DND-41 (cell line): Measurements from ENCODE around the gene ADCY2.

Source experiments
- ATAC-seq: fragments of 200-7000 bp; cut with Tn5 transposase; 3 replicates; pipeline ENCODE4 v1.9.1; 2021; ENCODE audit warnings: low read depth; ENCODE audit not compliant: insufficient read depth
- DNase-seq: peaks from one replicate; pipeline ENCODE4 v3.0.0-alpha.2; 2020
- H2AFZ ChIP-seq: 2 replicates; pipeline ENCODE4 v1.6.0; 2012; ENCODE audit warnings: low read depth, low read length
- H3K27ac ChIP-seq: 2 replicates; pipeline ENCODE4 v1.5.1; 2012; ENCODE audit warnings: low read length, inconsistent platforms
- H3K27me3 ChIP-seq: fragments of 200-600 bp; sonication (generic); 2 replicates; pipeline ENCODE4 v1.6.0; 2012; ENCODE audit warnings: low read length, mild to moderate bottlenecking, inconsistent platforms; ENCODE audit not compliant: insufficient read depth, poor library complexity
- H3K36me3 ChIP-seq: 2 replicates; pipeline ENCODE4 v1.5.1; 2012; ENCODE audit warnings: low read length, inconsistent platforms; ENCODE audit not compliant: insufficient read depth
- H3K4me1 ChIP-seq: 2 replicates; pipeline ENCODE4 v1.5.1; 2012; ENCODE audit warnings: mild to moderate bottlenecking, low read length; ENCODE audit not compliant: insufficient read depth
- H3K4me2 ChIP-seq: 2 replicates; pipeline ENCODE4 v1.6.0; 2012; ENCODE audit warnings: mild to moderate bottlenecking, moderate library complexity, low read length, inconsistent platforms; ENCODE audit not compliant: insufficient read depth
- H3K4me3 ChIP-seq, 2 experiments: fragments of 200-600 bp in 1 of 2; shearing (Covaris generic) in 1 of 2; 2 replicates each; pipeline ENCODE4 v1.5.1; 2012 to 2016; ENCODE audit warnings: inconsistent platforms in 2 of 2, low read length in 2 of 2, mild to moderate bottlenecking in 2 of 2, low read depth in 1 of 2, moderate library complexity in 1 of 2
- H3K79me2 ChIP-seq: 2 replicates; pipeline ENCODE4 v1.6.0; 2012; ENCODE audit warnings: low read length, inconsistent platforms; ENCODE audit not compliant: insufficient read depth
- H3K9ac ChIP-seq: 2 replicates; pipeline ENCODE4 v1.6.0; 2012; ENCODE audit warnings: low read depth, mild to moderate bottlenecking, inconsistent platforms, low read length, moderate library complexity
- H3K9me3 ChIP-seq: 2 replicates; pipeline ENCODE4 v1.5.1; 2012; ENCODE audit warnings: low read length, moderate library complexity, mild to moderate bottlenecking, inconsistent platforms; ENCODE audit not compliant: insufficient read depth, severe bottlenecking
- H4K20me1 ChIP-seq: 2 replicates; pipeline ENCODE4 v1.6.0; 2012; ENCODE audit warnings: low read length; ENCODE audit not compliant: insufficient read depth
- CTCF ChIP-seq: IDR thresholded peaks from 2 replicates; pipeline ENCODE4 v1.5.1; 2012; ENCODE audit warnings: borderline replicate concordance, low read length, moderate library complexity, mild to moderate bottlenecking; ENCODE audit not compliant: poor library complexity, severe bottlenecking; ENCODE audit errors: extremely low read depth
- EZH2 ChIP-seq: IDR thresholded peaks from 3 replicates; pipeline ENCODE4 v1.6.1; 2012; ENCODE audit warnings: borderline replicate concordance, low read depth, mild to moderate bottlenecking, moderate library complexity, low read length, inconsistent platforms; ENCODE audit not compliant: severe bottlenecking

Gene ADCY2

DNA sequence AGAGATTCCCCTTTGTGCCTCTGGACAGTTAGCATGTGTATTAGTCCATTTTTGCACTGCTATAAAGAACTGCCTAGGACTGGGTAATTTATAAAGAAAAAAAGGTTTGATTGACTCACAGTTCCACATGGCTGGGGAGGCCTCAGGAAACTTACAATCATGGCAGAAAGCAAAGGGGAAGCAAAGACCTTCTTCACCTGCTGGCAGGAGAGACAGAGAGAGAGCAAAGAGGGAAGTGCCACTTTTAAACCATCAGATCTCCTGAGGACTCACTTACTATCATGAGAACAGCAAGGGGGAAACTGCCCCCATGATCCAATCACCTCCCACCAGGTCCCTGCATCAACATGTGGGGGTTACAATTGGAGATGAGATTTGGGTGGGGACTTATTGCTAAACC is 449.0 kb downstream of the ADCY2 start:
- Histone ChIP-seq H3K4me1 (no peaks in the 10 kb centered on the region), H4K20me1 (no peaks in the 10 kb centered on the region), H3K36me3 (no peaks in the 10 kb centered on the region), H3K9me3 (no peaks in the 10 kb centered on the region), H3K4me3 (no peak overlapping the region), H3K79me2 (no peaks in the 10 kb centered on the region), H3K9ac (no peak overlapping the region), H3K27me3 (peaks cover 5% of the 10 kb centered on the region), H2AFZ (no peak overlapping the region), H3K4me2 (no peak overlapping the region), H3K27ac (no peak overlapping the region)
- DNase-seq (no peak), ATAC-seq (no peak)
- TF ChIP-seq CTCF (no peak), EZH2 (no peak)

- no peaks in the 10 kb centered on the region for H4K20me1 ChIP-seq
- TF ChIP-seq CTCF: no peak
- no peak for TF ChIP-seq EZH2
- ATAC-seq (no peak), DNase-seq (no peak)
- H3K79me2 ChIP-seq: no peaks in the 10 kb centered on the region
- H3K27ac ChIP-seq: no peak overlapping the region
- no peaks in the 10 kb centered on the region for H3K36me3 ChIP-seq
- H2AFZ ChIP-seq: no peak overlapping the region
- H3K4me3 ChIP-seq: no peak overlapping the region
- no peaks in the 10 kb centered on the region for H3K4me1 ChIP-seq
- H3K9ac ChIP-seq: no peak overlapping the region
- H3K9me3 ChIP-seq: no peaks in the 10 kb centered on the region
- peaks cover 5% of the 10 kb centered on the region for H3K27me3 ChIP-seq
- H3K4me2 ChIP-seq: no peak overlapping the region
Observed at GRCh38 chr5:7845557-7845956, 449.6 kb downstream of the ADCY2 start.

DNA sequence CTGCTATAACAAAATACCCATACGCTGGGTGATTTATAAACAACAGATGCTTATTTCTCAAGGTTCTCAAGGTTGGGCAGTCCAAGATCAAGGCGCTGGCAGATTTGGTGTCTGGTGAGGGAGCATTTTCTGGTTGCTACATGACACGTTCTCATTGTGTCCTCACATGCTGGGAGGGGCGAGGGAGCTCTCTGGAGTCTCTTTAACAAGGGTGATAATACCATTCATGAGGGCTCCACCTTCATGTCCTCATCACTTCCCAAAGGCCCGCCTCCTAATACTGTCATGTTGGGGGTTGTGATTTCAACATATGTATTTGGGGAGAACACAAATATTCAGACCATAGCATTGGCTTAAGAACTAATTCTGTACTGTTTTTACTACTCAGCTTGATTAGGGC is 450.4 kb downstream of the ADCY2 start:
- H3K9ac ChIP-seq: no peak overlapping the region
- no peaks in the 10 kb centered on the region for H4K20me1 ChIP-seq
- no peaks in the 10 kb centered on the region for H3K4me1 ChIP-seq
- no peaks in the 10 kb centered on the region for H3K79me2 ChIP-seq
- no peak overlapping the region for H3K4me3 ChIP-seq
- peaks cover 5% of the 10 kb centered on the region for H3K27me3 ChIP-seq
- H3K36me3 ChIP-seq: no peaks in the 10 kb centered on the region
- ATAC-seq: no peak
- H2AFZ ChIP-seq: no peak overlapping the region
- DNase-seq: no peak
- peaks cover 5% of the 10 kb centered on the region for H3K9me3 ChIP-seq
- no peak overlapping the region for H3K27ac ChIP-seq
- H3K4me2 ChIP-seq: no peak overlapping the region
- TF ChIP-seq CTCF: no peak
- TF ChIP-seq EZH2: no peak

DNA sequence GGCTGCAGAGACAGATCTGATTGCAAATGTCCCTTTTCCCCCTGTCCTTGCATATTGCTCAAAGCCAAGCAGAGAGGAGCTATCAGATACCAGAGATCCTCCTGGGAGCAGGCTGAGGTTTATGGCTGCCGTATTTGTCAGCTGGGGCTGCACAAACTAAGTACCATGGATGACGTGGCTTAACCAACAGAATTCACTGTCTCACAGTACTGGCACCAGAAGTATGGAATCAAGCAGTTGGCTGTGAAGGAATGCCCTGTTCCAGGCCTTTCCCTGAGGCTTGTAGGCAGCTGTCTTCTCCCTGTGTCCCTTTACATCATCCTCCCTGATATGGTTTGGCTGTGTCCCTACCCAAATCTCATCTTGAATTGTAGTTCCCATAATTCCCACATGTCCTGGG is 452.4 kb downstream of the ADCY2 start:
- Histone ChIP-seq H3K36me3 (no peaks in the 10 kb centered on the region), H3K4me3 (no peak overlapping the region), H3K9ac (no peak overlapping the region), H3K79me2 (no peaks in the 10 kb centered on the region), H3K27me3 (peaks cover 5% of the 10 kb centered on the region), H4K20me1 (no peaks in the 10 kb centered on the region), H2AFZ (no peak overlapping the region), H3K4me2 (no peak overlapping the region), H3K9me3 (peaks cover 5% of the 10 kb centered on the region), H3K27ac (no peak overlapping the region), H3K4me1 (no peaks in the 10 kb centered on the region)
- DNase-seq (no peak), ATAC-seq (no peak)
- TF ChIP-seq CTCF: no peak
- no peak for TF ChIP-seq EZH2
